IPS-18c (cell line): ENCODE results near the gene IL18RAP.

Experiments used
- H3K4me3 ChIP-seq: 2 replicates; pipeline ENCODE4 v1.7.0; 2013; ENCODE audit warnings: low read depth, mild to moderate bottlenecking, low read length, moderate library complexity; ENCODE audit not compliant: insufficient read depth
- H3K9me3 ChIP-seq: one replicate; pipeline ENCODE4 v1.6.1; 2013; ENCODE audit warnings: mild to moderate bottlenecking, low read length, moderate library complexity; ENCODE audit not compliant: control insufficient read depth, insufficient read depth

Gene IL18RAP, protein sequence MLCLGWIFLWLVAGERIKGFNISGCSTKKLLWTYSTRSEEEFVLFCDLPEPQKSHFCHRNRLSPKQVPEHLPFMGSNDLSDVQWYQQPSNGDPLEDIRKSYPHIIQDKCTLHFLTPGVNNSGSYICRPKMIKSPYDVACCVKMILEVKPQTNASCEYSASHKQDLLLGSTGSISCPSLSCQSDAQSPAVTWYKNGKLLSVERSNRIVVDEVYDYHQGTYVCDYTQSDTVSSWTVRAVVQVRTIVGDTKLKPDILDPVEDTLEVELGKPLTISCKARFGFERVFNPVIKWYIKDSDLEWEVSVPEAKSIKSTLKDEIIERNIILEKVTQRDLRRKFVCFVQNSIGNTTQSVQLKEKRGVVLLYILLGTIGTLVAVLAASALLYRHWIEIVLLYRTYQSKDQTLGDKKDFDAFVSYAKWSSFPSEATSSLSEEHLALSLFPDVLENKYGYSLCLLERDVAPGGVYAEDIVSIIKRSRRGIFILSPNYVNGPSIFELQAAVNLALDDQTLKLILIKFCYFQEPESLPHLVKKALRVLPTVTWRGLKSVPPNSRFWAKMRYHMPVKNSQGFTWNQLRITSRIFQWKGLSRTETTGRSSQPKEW

DNA sequence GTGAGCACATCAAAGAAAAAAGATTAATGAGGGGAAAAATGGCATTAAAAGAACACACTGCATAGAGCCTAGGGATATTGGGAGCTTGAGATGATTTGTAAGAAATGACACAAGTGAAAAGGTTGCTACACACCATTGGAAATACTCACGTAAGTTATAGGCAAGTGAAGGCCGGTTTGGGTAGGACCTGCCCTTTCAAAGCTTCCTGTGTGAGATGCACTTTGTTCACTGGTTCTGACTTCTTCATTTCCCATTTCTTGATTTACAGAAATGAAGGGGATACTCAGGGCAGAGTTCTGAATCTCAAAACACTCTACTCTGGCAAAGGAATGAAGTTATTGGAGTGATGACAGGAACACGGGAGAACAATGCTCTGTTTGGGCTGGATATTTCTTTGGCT, at the start of gene IL18RAP:
Gene IL18RAP, plus strand, starts transcription at position 251 of the 400 bp plus-strand sequence. Its CDS starts 118 bp downstream, at position 369.
- no peaks in the 10 kb centered on the region for H3K9me3 ChIP-seq

DNA sequence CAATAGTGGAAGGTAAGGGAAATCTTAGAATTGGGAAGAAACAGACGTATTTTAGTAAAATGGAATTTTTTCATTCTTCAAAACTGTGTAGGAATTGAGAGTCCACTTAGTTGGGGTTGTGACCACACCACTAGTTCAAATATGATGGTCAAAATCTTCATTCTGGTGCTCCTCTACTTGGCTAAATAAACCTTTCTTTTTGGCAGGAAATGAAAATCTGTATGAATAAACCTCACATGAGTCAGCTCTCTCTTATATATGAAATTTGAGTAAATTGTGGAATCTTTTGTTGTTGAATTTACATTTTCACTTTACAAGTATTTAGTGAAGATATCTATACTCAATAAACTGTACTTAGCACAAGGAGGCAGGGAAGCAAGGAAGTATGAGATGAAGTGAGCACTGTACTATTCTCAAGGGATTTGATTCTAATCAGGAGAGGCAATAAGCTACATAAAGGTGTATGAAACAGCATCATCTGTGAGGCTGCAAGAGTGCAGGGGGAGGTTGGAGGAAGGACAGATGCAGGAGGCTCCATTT, 46.8 kb upstream of the IL18RAP start:
- Histone ChIP-seq H3K4me3 (no peak overlapping the region), H3K9me3 (no peaks in the 10 kb centered on the region)

More for the DNA sequence above, at the start of gene IL18RAP:
- no peak within 1 kb of the TSS for H3K4me3 ChIP-seq

GRCh38 chr2:102383722-102384121, 39.2 kb upstream of the IL18RAP start:
- no peaks in the 10 kb centered on the region for H3K9me3 ChIP-seq
- no peak overlapping the region for H3K4me3 ChIP-seq

DNA sequence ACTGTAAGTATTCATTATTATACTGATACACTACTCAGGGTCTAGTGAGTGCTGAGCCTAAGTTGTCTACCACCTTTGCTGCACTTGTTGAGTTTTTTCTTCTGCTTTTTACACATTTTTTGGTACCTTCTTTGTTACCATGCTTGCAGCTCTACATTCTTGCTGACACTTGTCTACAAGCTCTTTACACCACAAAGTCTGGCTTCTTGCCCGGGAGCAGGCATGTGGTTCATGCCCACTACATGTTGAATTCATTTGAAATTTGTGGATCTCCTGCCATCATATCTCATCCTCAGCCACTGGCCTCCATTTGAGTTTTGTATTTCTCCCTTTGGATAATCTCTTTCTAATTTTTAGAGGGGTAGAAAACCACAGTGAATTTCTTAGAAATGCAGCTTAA, 37.4 kb upstream of the IL18RAP start:
- Histone ChIP-seq H3K9me3 (peaks cover 2% of the 10 kb centered on the region), H3K4me3 (no peak overlapping the region)

GRCh38 chr2:102386004-102386403, 37.0 kb upstream of the IL18RAP start:
- Histone ChIP-seq H3K4me3 (no peak overlapping the region), H3K9me3 (peaks cover 2% of the 10 kb centered on the region)

- peaks cover 2% of the 10 kb centered on the region for H3K9me3 ChIP-seq
- H3K4me3 ChIP-seq, result no peak overlapping the region
Observed at GRCh38 chr2:102386867-102387541, 36.0 kb upstream of the IL18RAP start.

- H3K9me3 ChIP-seq, result peaks cover 2% of the 10 kb centered on the region
- H3K4me3 ChIP-seq, result no peak overlapping the region
Observed at GRCh38 chr2:102387763-102388546, 35.0 kb upstream of the IL18RAP start.

- Histone ChIP-seq H3K4me3 (no peak overlapping the region), H3K9me3 (peaks cover 2% of the 10 kb centered on the region)
Observed at GRCh38 chr2:102391565-102391964, 31.4 kb upstream of the IL18RAP start.

GRCh38 chr2:102392096-102392495, 30.9 kb upstream of the IL18RAP start:
- Histone ChIP-seq H3K4me3 (no peak overlapping the region), H3K9me3 (peaks cover 2% of the 10 kb centered on the region)

GRCh38 chr2:102392942-102393341, 30.0 kb upstream of the IL18RAP start:
- Histone ChIP-seq H3K9me3 (peaks cover 2% of the 10 kb centered on the region), H3K4me3 (no peak overlapping the region)

- Histone ChIP-seq H3K9me3 (no peaks in the 10 kb centered on the region), H3K4me3 (no peak overlapping the region)
Observed at GRCh38 chr2:102396012-102396411, 26.9 kb upstream of the IL18RAP start.

DNA sequence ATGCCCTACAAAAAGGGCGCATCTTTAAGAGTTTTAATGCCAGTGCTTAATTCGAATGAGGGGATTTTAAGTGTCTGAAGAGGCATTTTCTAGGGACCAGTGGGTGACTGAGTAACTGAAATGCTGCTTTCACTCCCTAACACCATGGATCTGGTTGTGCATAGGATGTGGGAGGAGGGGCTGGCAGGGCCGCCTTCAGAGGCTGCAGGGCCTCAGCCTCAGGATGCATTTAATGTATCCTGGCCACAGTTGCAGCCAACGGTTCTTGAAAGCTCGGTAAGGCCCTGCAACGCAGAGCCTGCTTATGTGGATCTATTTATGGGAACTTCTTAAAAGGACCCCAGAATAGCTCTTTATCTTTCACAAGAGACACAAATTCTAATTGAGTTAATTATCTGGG, 25.8 kb upstream of the IL18RAP start:
- H3K4me3 ChIP-seq, result no peak overlapping the region
- H3K9me3 ChIP-seq, result no peaks in the 10 kb centered on the region

DNA sequence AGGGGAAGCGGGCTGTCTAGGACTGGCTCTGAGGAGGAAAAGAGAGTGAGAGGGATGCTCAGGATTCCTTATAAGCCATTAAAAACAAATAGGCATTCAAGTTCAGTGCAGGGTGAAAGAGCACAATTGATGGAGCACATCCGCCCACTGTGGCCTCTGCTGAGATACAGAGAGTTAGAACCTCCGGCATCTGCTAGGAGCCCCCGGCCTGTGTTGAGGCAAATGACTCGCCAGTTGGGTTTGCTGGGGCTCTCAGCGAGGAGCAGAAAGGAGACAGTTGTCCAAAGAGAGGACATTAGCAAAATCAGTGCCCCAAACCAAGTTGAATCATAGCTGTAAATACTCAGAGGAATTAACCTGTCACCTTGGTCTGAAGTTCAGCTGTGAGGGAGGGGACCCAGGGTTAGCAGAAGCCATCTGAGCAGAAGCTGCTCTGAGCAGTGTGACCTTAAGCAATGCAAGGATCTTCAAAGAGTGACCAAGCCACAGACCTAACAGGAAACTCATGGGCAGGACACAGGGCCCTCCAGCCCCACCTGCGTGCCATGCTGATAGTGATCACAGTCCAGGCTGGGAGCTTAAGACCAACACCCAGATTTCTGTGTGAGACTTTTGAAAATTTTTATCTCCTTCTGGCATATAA, 23.3 kb upstream of the IL18RAP start:
- H3K9me3 ChIP-seq, result no peaks in the 10 kb centered on the region
- no peak overlapping the region for H3K4me3 ChIP-seq

- no peak overlapping the region for H3K4me3 ChIP-seq
- H3K9me3 ChIP-seq, result no peaks in the 10 kb centered on the region
Observed at GRCh38 chr2:102401456-102401855, 21.5 kb upstream of the IL18RAP start.

- Histone ChIP-seq H3K9me3 (no peaks in the 10 kb centered on the region), H3K4me3 (no peak overlapping the region)
Observed at GRCh38 chr2:102401865-102402264, 21.1 kb upstream of the IL18RAP start.

DNA sequence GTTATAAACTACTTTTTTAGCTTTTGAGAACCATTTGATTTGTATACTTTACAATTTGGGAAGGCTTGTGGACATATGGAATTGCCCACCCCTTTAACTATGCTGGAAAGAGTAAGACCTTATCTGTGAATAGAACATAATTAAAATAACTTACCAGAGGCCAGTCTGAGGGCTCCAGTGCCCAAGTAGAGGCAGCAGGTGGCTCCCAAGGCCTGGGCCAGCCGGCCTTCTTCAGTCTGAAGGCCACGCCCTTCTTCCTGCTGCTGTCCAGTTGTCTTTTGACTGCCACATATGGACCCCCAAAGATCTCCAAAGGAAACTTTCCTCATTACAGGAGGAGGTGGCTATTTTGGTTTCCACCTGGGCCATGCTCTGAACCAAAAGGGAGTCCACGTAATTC, 12.0 kb upstream of the IL18RAP start:
- peaks cover 9% of the 10 kb centered on the region for H3K9me3 ChIP-seq
- no peak overlapping the region for H3K4me3 ChIP-seq

- no peak overlapping the region for H3K4me3 ChIP-seq
- peaks cover 9% of the 10 kb centered on the region for H3K9me3 ChIP-seq
Observed at GRCh38 chr2:102412199-102412598, 10.8 kb upstream of the IL18RAP start.
